Measurements from ENCODE around the gene TMEM163.
"Not testable (repeated sequence)": the region's sequence is repeated elsewhere in the genome, so short reads cannot be mapped to it uniquely, and the experiment has no call there.

The TMEM163 gene

DNA sequence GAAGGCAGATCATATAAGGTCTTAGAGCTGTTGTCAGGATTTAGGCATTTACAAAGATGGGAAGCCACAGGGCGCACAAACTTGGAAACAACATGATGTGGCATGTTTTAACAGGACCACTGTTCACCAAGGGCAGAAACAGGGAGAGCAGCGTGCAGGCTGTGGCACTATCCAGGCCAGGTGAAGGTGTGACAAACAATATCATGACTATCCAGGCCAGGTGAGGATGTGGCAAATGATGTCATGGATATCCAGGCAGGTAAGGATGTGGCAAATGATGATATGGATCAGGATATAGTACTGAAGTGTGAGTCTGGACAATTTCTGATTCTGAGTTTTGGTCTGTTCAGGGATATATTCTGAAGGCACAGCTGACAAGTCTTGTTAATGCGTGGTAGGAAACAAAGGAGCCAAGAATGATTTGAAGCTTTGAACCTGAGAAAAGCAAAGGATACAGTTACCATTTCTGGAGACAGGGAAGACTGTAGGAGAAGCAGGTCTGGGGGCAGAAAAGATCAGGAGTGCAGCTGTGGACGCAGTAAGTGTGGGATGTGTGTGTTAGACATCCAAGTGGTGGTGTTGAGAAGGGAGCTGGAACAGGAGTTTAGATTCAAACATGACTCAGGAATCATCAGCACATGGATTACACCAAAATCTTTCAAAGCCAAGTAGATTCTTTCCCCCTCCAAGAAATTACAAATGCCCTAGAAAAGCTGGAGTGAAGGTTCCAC lies 205.9 kb downstream of the TMEM163 start:
- Histone ChIP-seq H3K4me1 (ENCODE audit: control insufficient read depth in 1 of 2, insufficient read depth in 2 of 2, low read length in 2 of 2) (peaks cover 5 to 14% of the 10 kb centered on the region in 2 experiments), H4K91ac (ENCODE audit: low read depth, low read length) (no peak overlapping the region), H3K18ac (ENCODE audit: low read length) (no peak overlapping the region), H2AFZ (ENCODE audit: insufficient read depth, low read length, poor library complexity) (no peak overlapping the region), H3K4me3 (ENCODE audit: low read depth, low read length) (no peak overlapping the region), H3K9ac (ENCODE audit: low read length) (no peak overlapping the region), H3K23ac (ENCODE audit: low read length) (no peak overlapping the region), H3K27ac (ENCODE audit: low read depth, low read length) (no peak overlapping the region), H2BK5ac (ENCODE audit: low read depth, low read length, poor library complexity) (no peak overlapping the region), H3K9me3 (ENCODE audit: insufficient read depth, low read depth, low read length) (no peaks in the 10 kb centered on the region), H3K4me2 (ENCODE audit: low read length) (no peak overlapping the region), H3K27me3 (ENCODE audit: insufficient read depth, low read length) (no peaks in the 10 kb centered on the region), H3K4ac (ENCODE audit: low read depth, low read length) (no peak overlapping the region), H2AK5ac (ENCODE audit: low read length) (no peak overlapping the region), H4K8ac (ENCODE audit: low read depth, low read length) (no peak overlapping the region), H3K79me1 (ENCODE audit: low read length) (no peaks in the 10 kb centered on the region), H3K79me2 (ENCODE audit: control insufficient read depth, insufficient read depth, low read length, poor library complexity) (no peaks in the 10 kb centered on the region), H4K12ac (ENCODE audit: low read depth, low read length) (no peak overlapping the region), H3K14ac (ENCODE audit: low read length) (no peak overlapping the region), H2BK120ac (ENCODE audit: insufficient read depth, low read length, poor library complexity) (no peak overlapping the region), H2BK12ac (ENCODE audit: low read length) (no peak overlapping the region), H3K36me3 (ENCODE audit: control insufficient read depth in 1 of 2, insufficient read depth in 2 of 2, low read length in 2 of 2) (no peaks in the 10 kb centered on the region)
- no CpG with 5 or more reads among the region's 4 CpGs for WGBS (ENCODE audit: extremely low coverage, insufficient coverage, insufficient read length)
- DNase-seq = no peak

DNA sequence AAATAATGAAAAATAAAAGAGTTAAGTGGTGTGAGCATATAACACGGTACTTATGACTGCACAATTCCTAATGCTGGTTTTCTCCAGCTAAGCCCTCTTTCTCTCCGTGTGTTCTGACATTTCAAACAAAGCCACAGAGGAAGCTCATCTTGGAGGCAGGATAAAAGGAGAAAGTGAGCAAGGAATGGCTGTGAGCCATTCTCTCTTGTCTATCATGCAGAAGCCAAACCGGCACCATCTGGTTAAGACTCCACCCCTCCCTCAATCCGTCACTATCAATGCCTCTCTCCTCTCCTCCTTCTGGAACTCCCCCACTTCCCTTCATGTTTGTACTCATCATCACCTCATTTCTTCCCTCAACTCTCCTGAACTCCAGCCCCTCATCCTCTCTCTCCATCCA lies 210.4 kb downstream of the TMEM163 start:
- H3K9me3 ChIP-seq (ENCODE audit: insufficient read depth, low read depth, low read length) = no peaks in the 10 kb centered on the region
- WGBS (ENCODE audit: extremely low coverage, insufficient coverage, insufficient read length) = no CpG with 5 or more reads among the region's 4 CpGs
- DNase-seq = no peak
- H3K27ac ChIP-seq (ENCODE audit: low read depth, low read length) = no peak overlapping the region
- no peaks in the 10 kb centered on the region for H3K79me2 ChIP-seq (ENCODE audit: control insufficient read depth, insufficient read depth, low read length, poor library complexity)
- no peaks in the 10 kb centered on the region for H3K36me3 ChIP-seq (ENCODE audit: control insufficient read depth in 1 of 2, insufficient read depth in 2 of 2, low read length in 2 of 2)
- H3K4me3 ChIP-seq (ENCODE audit: low read depth, low read length) = no peak overlapping the region
- H2BK5ac ChIP-seq (ENCODE audit: low read depth, low read length, poor library complexity) = no peak overlapping the region
- no peaks in the 10 kb centered on the region for H3K79me1 ChIP-seq (ENCODE audit: low read length)
- H2AFZ ChIP-seq (ENCODE audit: insufficient read depth, low read length, poor library complexity) = no peak overlapping the region
- no peak overlapping the region for H3K23ac ChIP-seq (ENCODE audit: low read length)
- H3K4ac ChIP-seq (ENCODE audit: low read depth, low read length) = no peak overlapping the region
- H3K4me1 ChIP-seq (ENCODE audit: control insufficient read depth in 1 of 2, insufficient read depth in 2 of 2, low read length in 2 of 2) = peaks cover 2 to 14% of the 10 kb centered on the region in 2 experiments
- H3K9ac ChIP-seq (ENCODE audit: low read length) = no peak overlapping the region
- H3K18ac ChIP-seq (ENCODE audit: low read length) = no peak overlapping the region
- no peak overlapping the region for H2AK5ac ChIP-seq (ENCODE audit: low read length)
- H3K27me3 ChIP-seq (ENCODE audit: insufficient read depth, low read length) = no peaks in the 10 kb centered on the region
- H3K14ac ChIP-seq (ENCODE audit: low read length) = no peak overlapping the region
- H4K8ac ChIP-seq (ENCODE audit: low read depth, low read length) = no peak overlapping the region
- H2BK120ac ChIP-seq (ENCODE audit: insufficient read depth, low read length, poor library complexity) = no peak overlapping the region
- no peak overlapping the region for H4K91ac ChIP-seq (ENCODE audit: low read depth, low read length)
- H4K12ac ChIP-seq (ENCODE audit: low read depth, low read length) = no peak overlapping the region
- H3K4me2 ChIP-seq (ENCODE audit: low read length) = no peak overlapping the region
- no peak overlapping the region for H2BK12ac ChIP-seq (ENCODE audit: low read length)

- Histone ChIP-seq H4K91ac (ENCODE audit: low read depth, low read length) (no peak overlapping the region), H4K8ac (ENCODE audit: low read depth, low read length) (no peak overlapping the region), H3K18ac (ENCODE audit: low read length) (no peak overlapping the region), H2BK120ac (ENCODE audit: insufficient read depth, low read length, poor library complexity) (no peak overlapping the region), H3K4me1 (ENCODE audit: control insufficient read depth in 1 of 2, insufficient read depth in 2 of 2, low read length in 2 of 2) (peaks cover 2 to 8% of the 10 kb centered on the region in 2 experiments), H3K23ac (ENCODE audit: low read length) (no peak overlapping the region), H3K27ac (ENCODE audit: low read depth, low read length) (no peak overlapping the region), H3K79me1 (ENCODE audit: low read length) (no peaks in the 10 kb centered on the region), H4K12ac (ENCODE audit: low read depth, low read length) (no peak overlapping the region), H3K9me3 (ENCODE audit: insufficient read depth, low read depth, low read length) (no peaks in the 10 kb centered on the region), H2AK5ac (ENCODE audit: low read length) (no peak overlapping the region), H3K4me2 (ENCODE audit: low read length) (no peak overlapping the region), H2BK5ac (ENCODE audit: low read depth, low read length, poor library complexity) (no peak overlapping the region), H3K27me3 (ENCODE audit: insufficient read depth, low read length) (no peaks in the 10 kb centered on the region), H3K9ac (ENCODE audit: low read length) (no peak overlapping the region), H3K14ac (ENCODE audit: low read length) (no peak overlapping the region), H3K36me3 (ENCODE audit: control insufficient read depth in 1 of 2, insufficient read depth in 2 of 2, low read length in 2 of 2) (no peaks in the 10 kb centered on the region), H3K4ac (ENCODE audit: low read depth, low read length) (no peak overlapping the region), H2BK12ac (ENCODE audit: low read length) (no peak overlapping the region), H3K79me2 (ENCODE audit: control insufficient read depth, insufficient read depth, low read length, poor library complexity) (no peaks in the 10 kb centered on the region), H2AFZ (ENCODE audit: insufficient read depth, low read length, poor library complexity) (no peak overlapping the region), H3K4me3 (ENCODE audit: low read depth, low read length) (no peak overlapping the region)
- WGBS (ENCODE audit: extremely low coverage, insufficient coverage, insufficient read length) = no CpG with 5 or more reads among the region's 1 CpG
- no peak for DNase-seq
Observed at GRCh38 chr2:134507697-134508096, 211.1 kb downstream of the TMEM163 start.

DNA sequence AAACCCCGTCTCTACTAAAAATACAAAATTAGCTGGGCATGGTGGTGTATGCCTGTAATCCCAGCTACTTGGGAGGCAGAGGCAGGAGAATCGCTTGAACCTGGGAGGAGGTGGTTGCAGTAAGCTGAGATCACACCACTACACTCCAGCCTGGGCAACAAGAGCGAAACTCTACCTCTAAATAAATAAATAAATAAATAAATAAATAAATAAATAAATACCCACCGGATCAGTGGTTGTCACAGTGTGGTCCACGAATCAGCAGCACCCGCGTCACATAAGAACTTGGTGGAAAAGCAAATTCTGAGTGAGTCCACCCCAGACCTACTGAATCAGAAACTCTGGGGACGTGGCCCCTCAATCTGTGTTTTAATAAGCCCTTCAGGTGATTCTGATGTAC lies 211.6 kb downstream of the TMEM163 start:
- H2AK5ac ChIP-seq (ENCODE audit: low read length); H3K27ac ChIP-seq (ENCODE audit: low read depth, low read length); H2AFZ ChIP-seq (ENCODE audit: insufficient read depth, low read length, poor library complexity); H3K23ac ChIP-seq (ENCODE audit: low read length); H3K9me3 ChIP-seq (ENCODE audit: insufficient read depth, low read depth, low read length); H3K79me1 ChIP-seq (ENCODE audit: low read length); H3K4ac ChIP-seq (ENCODE audit: low read depth, low read length); H3K36me3 ChIP-seq (ENCODE audit: control insufficient read depth in 1 of 2, insufficient read depth in 2 of 2, low read length in 2 of 2); H3K4me3 ChIP-seq (ENCODE audit: low read depth, low read length); H3K4me2 ChIP-seq (ENCODE audit: low read length); H4K8ac ChIP-seq (ENCODE audit: low read depth, low read length); H4K91ac ChIP-seq (ENCODE audit: low read depth, low read length); H3K27me3 ChIP-seq (ENCODE audit: insufficient read depth, low read length); H2BK120ac ChIP-seq (ENCODE audit: insufficient read depth, low read length, poor library complexity); H2BK5ac ChIP-seq (ENCODE audit: low read depth, low read length, poor library complexity); H3K9ac ChIP-seq (ENCODE audit: low read length); H4K12ac ChIP-seq (ENCODE audit: low read depth, low read length); DNase-seq; H3K4me1 ChIP-seq (ENCODE audit: control insufficient read depth in 1 of 2, insufficient read depth in 2 of 2, low read length in 2 of 2); H3K18ac ChIP-seq (ENCODE audit: low read length); H2BK12ac ChIP-seq (ENCODE audit: low read length); H3K79me2 ChIP-seq (ENCODE audit: control insufficient read depth, insufficient read depth, low read length, poor library complexity); H3K14ac ChIP-seq (ENCODE audit: low read length): not testable (repeated sequence)
- WGBS (ENCODE audit: extremely low coverage, insufficient coverage, insufficient read length) = no CpG with 5 or more reads among the region's 8 CpGs
